ENCODE results near the gene CHST3. TPM values are rescaled to one million over a fixed set of nuclear protein-coding genes. Genes with fewer than 3 reads are reported as not detected.

The CHST3 gene
- polyA plus RNA-seq, 1 donor (not counting 4 experiments of a cell fraction or from before 2014, with no cell fraction given), result 12.0 TPM

GRCh38 chr10:72019085-72019876 lies 55.1 kb downstream of the CHST3 start:
- no peak overlapping the region for H3K4me3 ChIP-seq (ENCODE audit: control insufficient read depth in 2 of 3, extremely low read depth in 1 of 3, insufficient read depth in 2 of 3, low read depth in 1 of 3, low read length in 3 of 3)
- no peak overlapping the region for H3K9ac ChIP-seq (ENCODE audit: control insufficient read depth, extremely low read depth, insufficient read depth, low read length)
- H3K4me2 ChIP-seq (ENCODE audit: control insufficient read depth, extremely low read depth, insufficient read depth, low read depth, low read length), result no peak overlapping the region
- H2AFZ ChIP-seq (ENCODE audit: control insufficient read depth, low read length), result no peak overlapping the region
- H4K20me1 ChIP-seq (ENCODE audit: control insufficient read depth, extremely low read depth, insufficient read depth, low read length), result no peaks in the 10 kb centered on the region
- H3K27me3 ChIP-seq (ENCODE audit: control insufficient read depth, extremely low read depth, insufficient read depth, low read length), result no peaks in the 10 kb centered on the region
- no peak for FAIRE-seq
- DNase-seq (ENCODE audit: low read depth, low spot score), result no peak
- no peaks in the 10 kb centered on the region for H3K79me2 ChIP-seq (ENCODE audit: control insufficient read depth, insufficient read depth, low read length)
- no peak overlapping the region for H3K27ac ChIP-seq (ENCODE audit: control insufficient read depth, insufficient read depth, low read length)
- TF ChIP-seq EZH2 (IDR thresholded peaks at IDR 0.05; ENCODE audit: low read length) (no peak), CTCF (optimal IDR thresholded peaks at IDR 0.05 in 1 of 3, IDR thresholded peaks at IDR 0.05 in 1 of 3, conservative IDR thresholded peaks at IDR 0.05 in 1 of 3; ENCODE audit: extremely low read depth in 1 of 3, insufficient read depth in 2 of 3, low read length in 3 of 3) (no peak)
- no peaks in the 10 kb centered on the region for H3K9me1 ChIP-seq (ENCODE audit: control insufficient read depth, extremely low read depth, insufficient read depth, low read length)
- H3K4me1 ChIP-seq (ENCODE audit: control insufficient read depth, extremely low read depth, insufficient read depth, low read length), result no peaks in the 10 kb centered on the region
- H3K9me3 ChIP-seq (ENCODE audit: control insufficient read depth, low read depth, low read length), result no peaks in the 10 kb centered on the region
- no peaks in the 10 kb centered on the region for H3K36me3 ChIP-seq (ENCODE audit: control insufficient read depth in 2 of 2, extremely low read depth in 1 of 2, insufficient read depth in 2 of 2, low read length in 2 of 2)
- dilution Hi-C loops (cut with MboI; ENCODE audit: extremely low pct_ligation_motif_present, low sequenced_read_pairs), result no loop called here

- Histone ChIP-seq H3K4me2 (ENCODE audit: control insufficient read depth, extremely low read depth, insufficient read depth, low read depth, low read length) (no peak overlapping the region), H3K4me1 (ENCODE audit: control insufficient read depth, extremely low read depth, insufficient read depth, low read length) (no peaks in the 10 kb centered on the region), H3K27me3 (ENCODE audit: control insufficient read depth, extremely low read depth, insufficient read depth, low read length) (no peaks in the 10 kb centered on the region), H3K9ac (ENCODE audit: control insufficient read depth, extremely low read depth, insufficient read depth, low read length) (no peak overlapping the region), H2AFZ (ENCODE audit: control insufficient read depth, low read length) (no peak overlapping the region), H3K36me3 (ENCODE audit: control insufficient read depth in 2 of 2, extremely low read depth in 1 of 2, insufficient read depth in 2 of 2, low read length in 2 of 2) (no peaks in the 10 kb centered on the region), H3K4me3 (ENCODE audit: control insufficient read depth in 2 of 3, extremely low read depth in 1 of 3, insufficient read depth in 2 of 3, low read depth in 1 of 3, low read length in 3 of 3) (no peak overlapping the region), H4K20me1 (ENCODE audit: control insufficient read depth, extremely low read depth, insufficient read depth, low read length) (no peaks in the 10 kb centered on the region), H3K79me2 (ENCODE audit: control insufficient read depth, insufficient read depth, low read length) (no peaks in the 10 kb centered on the region), H3K9me1 (ENCODE audit: control insufficient read depth, extremely low read depth, insufficient read depth, low read length) (no peaks in the 10 kb centered on the region), H3K9me3 (ENCODE audit: control insufficient read depth, low read depth, low read length) (no peaks in the 10 kb centered on the region), H3K27ac (ENCODE audit: control insufficient read depth, insufficient read depth, low read length) (no peak overlapping the region)
- no peak for DNase-seq (ENCODE audit: low read depth, low spot score)
- dilution Hi-C loops (cut with MboI; ENCODE audit: extremely low pct_ligation_motif_present, low sequenced_read_pairs), result no loop called here
- FAIRE-seq, result no peak
- TF ChIP-seq CTCF (optimal IDR thresholded peaks at IDR 0.05 in 1 of 3, IDR thresholded peaks at IDR 0.05 in 1 of 3, conservative IDR thresholded peaks at IDR 0.05 in 1 of 3; ENCODE audit: extremely low read depth in 1 of 3, insufficient read depth in 2 of 3, low read length in 3 of 3), result no peak
- no peak for TF ChIP-seq EZH2 (IDR thresholded peaks at IDR 0.05; ENCODE audit: low read length)
These were observed 57.0 kb downstream of the CHST3 start for GRCh38 chr10:72020914-72021809.

Measured in keratinocyte (primary cell).